Effector CD8-positive, alpha-beta T cell (primary cell): ENCODE data around the gene TTLL6.
"Not testable (repeated sequence)": the region's sequence is repeated elsewhere in the genome, so short reads cannot be mapped to it uniquely, and the experiment has no call there.

Experiments used
- DNase-seq: peaks from one replicate; lab custom pipeline; 2025; lab: John Stamatoyannopoulos, UW
- total RNA-seq, 4 experiments: gene quantifications; one replicate each; lab custom pipeline; 2026; lab: John Stamatoyannopoulos, UW

The TTLL6 gene
- 0 reads per million in 4 experiments for total RNA-seq

GRCh38 chr17:48816774-48817590 is at the start of gene TTLL6:
Gene TTLL6 (minus strand): TSS chr17:48817229. CDS start chr17:48817072, 157 bp downstream.
- DNase-seq = peak; percentile 74

GRCh38 chr17:48860456-48860855 is 43.4 kb upstream of the TTLL6 start:
- no peak for DNase-seq

GRCh38 chr17:48860034-48860433 is 43.0 kb upstream of the TTLL6 start:
- no peak for DNase-seq

GRCh38 chr17:48856122-48856821 is 39.2 kb upstream of the TTLL6 start:
- DNase-seq = no peak

- DNase-seq = no peak
These were observed 37.9 kb upstream of the TTLL6 start for GRCh38 chr17:48854774-48855476.

- no peak for DNase-seq
These were observed 33.8 kb upstream of the TTLL6 start for GRCh38 chr17:48850792-48851323.

- no peak for DNase-seq
These were observed 26.3 kb upstream of the TTLL6 start for GRCh38 chr17:48843187-48843900.

GRCh38 chr17:48842746-48843145 is 25.7 kb upstream of the TTLL6 start:
- no peak for DNase-seq

- no peak for DNase-seq
These were observed 24.4 kb upstream of the TTLL6 start for GRCh38 chr17:48841395-48841831.

- DNase-seq = no peak
These were observed 23.4 kb upstream of the TTLL6 start for GRCh38 chr17:48840441-48840840.

GRCh38 chr17:48837458-48837857 is 20.4 kb upstream of the TTLL6 start:
- not testable (repeated sequence) for DNase-seq

GRCh38 chr17:48835971-48836370 is 18.9 kb upstream of the TTLL6 start:
- no peak for DNase-seq

- DNase-seq = no peak
These were observed 17.9 kb upstream of the TTLL6 start for GRCh38 chr17:48834973-48835372.

- DNase-seq = no peak
These were observed 14.5 kb upstream of the TTLL6 start for GRCh38 chr17:48831549-48831883.

- DNase-seq = peak; percentile 81
These were observed 14.0 kb upstream of the TTLL6 start, which contains the start of gene CALCOCO2 for GRCh38 chr17:48830840-48831548. Gene CALCOCO2 (plus strand): TSS chr17:48831035. CDS start chr17:48841708, 10,673 bp downstream.

- no peak for DNase-seq
These were observed 8.7 kb upstream of the TTLL6 start for GRCh38 chr17:48825446-48826381.

- not testable (repeated sequence) for DNase-seq
These were observed 3.9 kb upstream of the TTLL6 start for GRCh38 chr17:48820936-48821335.

- no peak for DNase-seq
These were observed 2.4 kb upstream of the TTLL6 start for GRCh38 chr17:48819466-48819865.

- no peak for DNase-seq
These were observed 1.4 kb upstream of the TTLL6 start for GRCh38 chr17:48818361-48818841.

GRCh38 chr17:48816438-48816773 is 623 bp downstream of the TTLL6 start:
- DNase-seq = no peak
